ENCODE measurements around the gene LRG1.

LRG1 gene

GRCh38 chr19:4505570-4506448 lies 34.0 kb downstream of the LRG1 start:
- no peak for DNase-seq (ENCODE audit: insufficient read length, low spot score)
- no peak for FAIRE-seq
- no peak for TF ChIP-seq SPI1 (IDR thresholded peaks at IDR 0.05; ENCODE audit: low read depth, low read length)
- no peak for TF ChIP-seq PAX5 (IDR thresholded peaks at IDR 0.05; ENCODE audit: insufficient read depth, low read length, severe bottlenecking)
- no peak for TF ChIP-seq POU2F2 (IDR thresholded peaks at IDR 0.05; ENCODE audit: low read depth, low read length)
- TF ChIP-seq TAF1 (IDR thresholded peaks at IDR 0.05; ENCODE audit: low read depth, low read length), result no peak
- TF ChIP-seq POLR2AphosphoS5 (IDR thresholded peaks at IDR 0.05; ENCODE audit: low read depth, low read length), result no peak

- DNase-seq (ENCODE audit: insufficient read length, low spot score), result no peak
- FAIRE-seq, result no peak
- no peak for TF ChIP-seq TAF1 (IDR thresholded peaks at IDR 0.05; ENCODE audit: low read depth, low read length)
- TF ChIP-seq PAX5 (IDR thresholded peaks at IDR 0.05; ENCODE audit: insufficient read depth, low read length, severe bottlenecking), result no peak
- TF ChIP-seq POLR2AphosphoS5 (IDR thresholded peaks at IDR 0.05; ENCODE audit: low read depth, low read length), result no peak
- TF ChIP-seq POLR2A (IDR thresholded peaks at IDR 0.05; ENCODE audit: low read depth, low read length), result no peak
Measured at GRCh38 chr19:4504891-4505569, 34.8 kb downstream of the LRG1 start.

- no peak for TF ChIP-seq PAX5 (IDR thresholded peaks at IDR 0.05; ENCODE audit: insufficient read depth, low read length, severe bottlenecking)
- no peak for TF ChIP-seq POU2F2 (IDR thresholded peaks at IDR 0.05; ENCODE audit: low read depth, low read length)
- TF ChIP-seq POLR2A (IDR thresholded peaks at IDR 0.05; ENCODE audit: low read depth, low read length), result no peak
- no peak for TF ChIP-seq POLR2AphosphoS5 (IDR thresholded peaks at IDR 0.05; ENCODE audit: low read depth, low read length)
- TF ChIP-seq SPI1 (IDR thresholded peaks at IDR 0.05; ENCODE audit: low read depth, low read length), result no peak
- no peak for TF ChIP-seq TAF1 (IDR thresholded peaks at IDR 0.05; ENCODE audit: low read depth, low read length)
- DNase-seq (ENCODE audit: insufficient read length, low spot score) (no peak), FAIRE-seq (no peak)
Measured at GRCh38 chr19:4504297-4504701, 35.5 kb downstream of the LRG1 start.

GRCh38 chr19:4503825-4504170 lies 36.0 kb downstream of the LRG1 start:
- TF ChIP-seq POLR2A (IDR thresholded peaks at IDR 0.05; ENCODE audit: low read depth, low read length) (no peak), PAX5 (IDR thresholded peaks at IDR 0.05; ENCODE audit: insufficient read depth, low read length, severe bottlenecking) (no peak), TAF1 (IDR thresholded peaks at IDR 0.05; ENCODE audit: low read depth, low read length) (no peak), SPI1 (IDR thresholded peaks at IDR 0.05; ENCODE audit: low read depth, low read length) (no peak), POLR2AphosphoS5 (IDR thresholded peaks at IDR 0.05; ENCODE audit: low read depth, low read length) (no peak), POU2F2 (IDR thresholded peaks at IDR 0.05; ENCODE audit: low read depth, low read length) (no peak)
- DNase-seq (ENCODE audit: insufficient read length, low spot score), result no peak
- no peak for FAIRE-seq

- TF ChIP-seq POU2F2 (IDR thresholded peaks at IDR 0.05; ENCODE audit: low read depth, low read length) (no peak), TAF1 (IDR thresholded peaks at IDR 0.05; ENCODE audit: low read depth, low read length) (no peak), SPI1 (IDR thresholded peaks at IDR 0.05; ENCODE audit: low read depth, low read length) (no peak), PAX5 (IDR thresholded peaks at IDR 0.05; ENCODE audit: insufficient read depth, low read length, severe bottlenecking) (no peak), POLR2A (IDR thresholded peaks at IDR 0.05; ENCODE audit: low read depth, low read length) (no peak), POLR2AphosphoS5 (IDR thresholded peaks at IDR 0.05; ENCODE audit: low read depth, low read length) (no peak)
- DNase-seq (ENCODE audit: insufficient read length, low spot score), result no peak
- no peak for FAIRE-seq
Measured at GRCh38 chr19:4503132-4503824, 36.6 kb downstream of the LRG1 start.

- DNase-seq (ENCODE audit: insufficient read length, low spot score) (no peak), FAIRE-seq (no peak)
- no peak for TF ChIP-seq POU2F2 (IDR thresholded peaks at IDR 0.05; ENCODE audit: low read depth, low read length)
- no peak for TF ChIP-seq PAX5 (IDR thresholded peaks at IDR 0.05; ENCODE audit: insufficient read depth, low read length, severe bottlenecking)
- no peak for TF ChIP-seq POLR2A (IDR thresholded peaks at IDR 0.05; ENCODE audit: low read depth, low read length)
- no peak for TF ChIP-seq TAF1 (IDR thresholded peaks at IDR 0.05; ENCODE audit: low read depth, low read length)
- no peak for TF ChIP-seq POLR2AphosphoS5 (IDR thresholded peaks at IDR 0.05; ENCODE audit: low read depth, low read length)
- no peak for TF ChIP-seq SPI1 (IDR thresholded peaks at IDR 0.05; ENCODE audit: low read depth, low read length)
Measured at GRCh38 chr19:4502282-4503131, 37.3 kb downstream of the LRG1 start.

- TF ChIP-seq POU2F2 (IDR thresholded peaks at IDR 0.05; ENCODE audit: low read depth, low read length) (no peak), TAF1 (IDR thresholded peaks at IDR 0.05; ENCODE audit: low read depth, low read length) (no peak), POLR2AphosphoS5 (IDR thresholded peaks at IDR 0.05; ENCODE audit: low read depth, low read length) (no peak), POLR2A (IDR thresholded peaks at IDR 0.05; ENCODE audit: low read depth, low read length) (no peak), PAX5 (IDR thresholded peaks at IDR 0.05; ENCODE audit: insufficient read depth, low read length, severe bottlenecking) (no peak), SPI1 (IDR thresholded peaks at IDR 0.05; ENCODE audit: low read depth, low read length) (no peak)
- no peak for FAIRE-seq
- no peak for DNase-seq (ENCODE audit: insufficient read length, low spot score)
Measured at GRCh38 chr19:4501691-4502090, 38.1 kb downstream of the LRG1 start.

GRCh38 chr19:4500841-4501591 lies 38.8 kb downstream of the LRG1 start:
- FAIRE-seq (no peak), DNase-seq (ENCODE audit: insufficient read length, low spot score) (no peak)
- no peak for TF ChIP-seq POLR2AphosphoS5 (IDR thresholded peaks at IDR 0.05; ENCODE audit: low read depth, low read length)
- TF ChIP-seq POLR2A (IDR thresholded peaks at IDR 0.05; ENCODE audit: low read depth, low read length), result no peak
- TF ChIP-seq PAX5 (IDR thresholded peaks at IDR 0.05; ENCODE audit: insufficient read depth, low read length, severe bottlenecking), result no peak
- TF ChIP-seq TAF1 (IDR thresholded peaks at IDR 0.05; ENCODE audit: low read depth, low read length), result no peak
- TF ChIP-seq POU2F2 (IDR thresholded peaks at IDR 0.05; ENCODE audit: low read depth, low read length), result no peak
- TF ChIP-seq SPI1 (IDR thresholded peaks at IDR 0.05; ENCODE audit: low read depth, low read length), result no peak

Data from GM12891 (cell line).